Measurements from ENCODE around the gene IFITM1.
"Not testable (repeated sequence)": the region's sequence is repeated elsewhere in the genome, so short reads cannot be mapped to it uniquely, and the experiment has no call there.

Gene IFITM1

GRCh38 chr11:282630-283360, 31.0 kb upstream of the IFITM1 start:
- no peak for DNase-seq

DNA sequence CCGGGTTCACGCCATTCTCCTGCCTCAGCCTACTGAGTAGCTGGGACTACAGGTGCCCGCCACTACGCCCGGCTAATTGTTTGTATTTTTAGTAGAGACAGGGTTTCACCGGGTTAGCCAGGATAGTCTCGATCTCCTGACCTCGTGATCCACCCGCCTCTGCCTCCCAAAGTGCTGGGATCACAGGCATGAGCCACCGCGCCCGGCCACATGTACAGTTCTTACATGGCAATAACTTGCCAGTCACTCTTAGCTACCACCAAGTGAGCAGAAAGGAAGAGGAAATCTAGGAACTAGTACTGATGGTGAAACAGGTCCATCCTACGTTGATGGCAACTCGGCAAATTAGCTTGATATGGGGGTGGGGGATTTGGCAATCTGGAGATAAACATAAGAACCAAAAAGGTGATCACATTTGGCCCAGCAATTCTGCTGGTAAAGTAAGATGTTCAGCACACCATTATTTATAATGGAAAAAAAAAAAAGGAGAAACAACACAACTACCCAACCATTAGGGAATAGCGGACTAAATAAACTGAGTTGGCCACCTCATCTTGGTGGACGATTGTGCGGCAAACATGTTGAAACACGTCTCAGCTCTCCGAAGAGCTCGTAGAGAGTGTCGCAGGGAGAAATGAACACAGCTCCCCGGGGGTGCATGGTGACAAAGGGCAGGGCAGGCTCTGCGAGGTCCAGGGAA, 30.3 kb upstream of the IFITM1 start:
- DNase-seq = no peak

DNA sequence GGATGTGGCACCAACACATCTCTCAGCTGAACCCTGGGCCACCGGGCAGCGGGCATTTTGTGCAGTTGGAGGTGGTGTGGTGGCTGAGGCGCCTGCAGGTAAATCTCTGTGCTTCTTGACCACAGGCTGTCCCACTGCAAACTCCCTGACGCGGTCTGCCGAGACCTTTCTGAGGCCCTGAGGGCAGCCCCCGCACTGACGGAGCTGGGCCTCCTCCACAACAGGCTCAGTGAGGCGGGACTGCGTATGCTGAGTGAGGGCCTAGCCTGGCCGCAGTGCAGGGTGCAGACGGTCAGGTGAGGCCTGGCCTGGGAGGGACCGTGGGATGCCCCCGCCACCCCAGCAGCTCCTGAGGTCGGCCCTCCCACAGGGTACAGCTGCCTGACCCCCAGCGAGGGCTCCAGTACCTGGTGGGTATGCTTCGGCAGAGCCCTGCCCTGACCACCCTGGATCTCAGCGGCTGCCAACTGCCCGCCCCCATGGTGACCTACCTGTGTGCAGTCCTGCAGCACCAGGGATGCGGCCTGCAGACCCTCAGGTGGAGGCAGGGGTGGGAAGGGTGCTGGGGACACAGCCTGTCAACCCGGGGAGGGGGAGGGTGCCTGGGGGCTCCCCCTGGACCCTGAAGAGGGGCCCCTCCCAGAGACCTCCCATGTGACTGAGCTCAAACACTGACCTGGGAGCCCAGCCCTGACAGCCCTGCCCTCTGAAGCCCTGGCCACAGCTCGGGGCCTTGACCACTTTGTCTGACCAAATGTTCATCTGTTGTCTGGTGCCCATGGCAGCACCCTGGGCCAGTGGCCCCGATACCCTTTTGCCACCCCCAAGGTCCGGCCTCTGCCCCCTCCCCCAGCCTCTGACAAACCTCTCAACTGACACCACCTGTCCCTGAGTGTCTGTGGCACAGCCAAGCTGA, 29.5 kb upstream of the IFITM1 start:
- DNase-seq = no peak

- no peak for DNase-seq
Observed at GRCh38 chr11:285021-285893, 28.6 kb upstream of the IFITM1 start.

GRCh38 chr11:285894-286220, 28.0 kb upstream of the IFITM1 start:
- no peak for DNase-seq

GRCh38 chr11:286977-287820, 26.6 kb upstream of the IFITM1 start:
- DNase-seq = not testable (repeated sequence)

- peak; percentile 39 to 52 for DNase-seq
Observed at GRCh38 chr11:287821-288477, 25.9 kb upstream of the IFITM1 start.

DNA sequence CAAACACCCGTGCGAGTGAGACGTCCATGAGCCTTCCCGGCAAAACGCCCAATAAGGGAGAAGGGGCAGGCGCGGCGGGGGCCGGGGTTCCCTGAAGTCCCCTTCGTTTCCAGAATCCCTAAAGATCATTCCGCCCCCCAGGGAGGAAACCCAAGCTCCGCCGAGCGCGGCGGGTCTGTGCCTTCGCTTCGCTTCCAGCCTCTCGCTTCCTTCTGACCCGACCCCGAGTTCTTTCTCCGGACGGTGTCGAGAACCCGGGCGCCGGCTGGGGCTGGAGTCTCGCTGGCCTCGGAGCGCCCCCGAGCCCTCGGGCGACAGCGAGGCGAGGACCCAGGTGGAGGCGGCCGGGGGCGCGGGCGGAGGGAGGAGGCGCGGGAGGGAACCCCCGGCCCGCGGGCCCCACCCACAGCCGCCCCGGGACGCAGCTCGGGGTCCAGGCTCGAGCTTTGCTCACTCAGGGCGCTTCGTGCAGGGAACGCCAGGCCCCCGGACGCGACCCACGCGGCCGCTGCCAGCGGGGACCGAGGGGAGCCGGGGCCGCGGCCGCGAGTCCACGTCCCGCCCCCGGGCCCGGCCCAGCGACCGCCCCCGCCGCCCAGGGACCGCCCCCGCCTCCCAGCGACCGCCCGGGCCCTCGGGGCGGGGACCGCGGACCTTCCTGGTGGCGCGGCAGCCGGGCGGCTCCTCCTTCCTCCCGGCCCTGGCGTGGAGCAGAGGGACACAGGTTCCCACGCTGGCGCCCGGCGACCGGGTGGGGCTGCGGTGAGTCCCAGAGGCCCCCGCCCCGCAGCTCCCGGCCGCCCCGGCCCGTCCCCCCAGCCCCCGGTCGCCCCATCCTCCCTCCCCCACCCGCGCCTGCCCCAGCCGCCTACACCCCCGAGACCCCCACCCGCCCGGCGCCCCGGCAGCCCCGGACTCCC, 25.1 kb upstream of the IFITM1 start, which contains the start of gene PGGHG:
TSS of gene PGGHG (plus strand) at position 649 of the 920 bp plus-strand sequence. CDS start 691 bp downstream, outside the sequence.
- peak; percentile 60 to 63 for DNase-seq

GRCh38 chr11:289398-289711, 24.5 kb upstream of the IFITM1 start:
- DNase-seq = no peak

GRCh38 chr11:289712-290620, 23.9 kb upstream of the IFITM1 start:
- no peak for DNase-seq

- no peak for DNase-seq
Observed at GRCh38 chr11:290621-291231, 23.1 kb upstream of the IFITM1 start.

DNA sequence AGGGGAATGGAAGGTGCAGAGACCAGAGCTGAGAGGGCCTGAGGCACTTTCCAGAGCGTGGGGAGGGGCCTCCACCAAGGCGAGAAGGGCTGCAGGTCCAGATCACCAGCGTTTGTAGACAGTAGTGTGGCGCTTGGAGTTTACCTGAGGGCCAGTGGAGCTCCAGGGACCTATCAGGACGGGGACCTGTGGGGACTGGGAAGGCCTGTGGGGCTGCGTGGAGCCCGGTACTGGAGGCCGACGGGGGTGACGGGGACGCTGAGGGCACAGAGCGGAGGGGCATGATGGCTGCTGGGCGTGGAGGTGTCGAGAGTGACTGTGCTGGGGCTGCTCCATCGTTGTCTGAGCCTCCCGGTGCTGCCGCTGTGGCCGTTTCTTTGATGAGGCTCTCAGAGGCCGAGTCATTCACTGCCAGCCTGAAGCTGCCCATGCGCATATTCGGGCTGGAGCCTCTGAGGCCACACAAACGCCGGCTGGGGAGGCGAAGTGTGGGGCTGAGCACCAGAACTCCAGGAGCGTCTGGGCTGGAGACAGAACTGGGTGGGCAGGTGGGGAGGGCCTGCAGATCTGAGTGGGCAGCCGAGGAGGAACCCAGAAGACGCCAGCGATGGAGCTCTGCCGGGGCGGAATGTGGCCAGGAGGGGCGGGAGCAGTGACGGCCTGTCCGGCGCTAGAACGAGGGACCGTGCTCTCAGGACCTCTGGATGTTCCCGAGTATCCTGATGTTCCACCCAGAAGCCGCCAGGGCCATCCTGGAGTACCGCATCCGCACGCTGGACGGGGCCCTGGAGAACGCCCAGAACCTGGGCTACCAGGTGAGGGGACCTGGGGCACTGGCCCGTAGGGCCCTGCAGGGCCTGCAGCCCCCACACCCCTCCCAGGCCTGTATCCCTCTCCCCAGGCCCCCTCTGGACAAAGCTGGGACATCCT, 22.3 kb upstream of the IFITM1 start:
- DNase-seq = no peak

- no peak for DNase-seq
Observed at GRCh38 chr11:292211-293121, 21.4 kb upstream of the IFITM1 start.

- DNase-seq = no peak
Observed at GRCh38 chr11:293271-293851, 20.5 kb upstream of the IFITM1 start.

GRCh38 chr11:293852-294661, 19.8 kb upstream of the IFITM1 start:
- DNase-seq = no peak
